SKM-1 (cell line): ENCODE results near the gene STEAP1B.
"Not testable (repeated sequence)": the region's sequence is repeated elsewhere in the genome, so short reads cannot be mapped to it uniquely, and the experiment has no call there.

Experiments used
- DNase-seq: peaks from one replicate; lab custom pipeline; 2025; ENCODE audit not compliant: unreplicated experiment; lab: John Stamatoyannopoulos, UW

Gene STEAP1B

DNA sequence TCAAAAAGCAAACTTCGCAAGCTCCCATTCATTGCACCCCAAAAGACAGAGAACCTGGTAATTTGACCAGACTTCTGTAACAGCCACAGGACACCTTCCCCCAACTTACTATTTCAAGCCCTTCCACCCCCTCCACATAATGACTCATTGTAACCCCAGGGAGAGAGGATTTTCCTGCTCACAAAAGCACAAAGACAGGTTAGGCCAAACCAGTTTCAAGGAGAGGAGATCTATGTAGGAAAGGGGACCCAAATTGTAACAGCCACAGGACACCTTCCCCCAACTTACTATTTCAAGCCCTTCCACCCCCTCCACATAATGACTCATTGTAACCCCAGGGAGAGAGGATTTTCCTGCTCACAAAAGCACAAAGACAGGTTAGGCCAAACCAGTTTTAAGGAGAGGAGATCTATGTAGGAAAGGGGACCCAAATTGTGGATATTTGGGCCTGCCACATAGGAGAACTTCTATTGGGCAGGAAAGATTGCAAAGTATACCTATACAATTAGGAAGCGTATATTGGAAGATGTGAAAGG lies 66.8 kb downstream of the STEAP1B start:
- not testable (repeated sequence) for DNase-seq

DNA sequence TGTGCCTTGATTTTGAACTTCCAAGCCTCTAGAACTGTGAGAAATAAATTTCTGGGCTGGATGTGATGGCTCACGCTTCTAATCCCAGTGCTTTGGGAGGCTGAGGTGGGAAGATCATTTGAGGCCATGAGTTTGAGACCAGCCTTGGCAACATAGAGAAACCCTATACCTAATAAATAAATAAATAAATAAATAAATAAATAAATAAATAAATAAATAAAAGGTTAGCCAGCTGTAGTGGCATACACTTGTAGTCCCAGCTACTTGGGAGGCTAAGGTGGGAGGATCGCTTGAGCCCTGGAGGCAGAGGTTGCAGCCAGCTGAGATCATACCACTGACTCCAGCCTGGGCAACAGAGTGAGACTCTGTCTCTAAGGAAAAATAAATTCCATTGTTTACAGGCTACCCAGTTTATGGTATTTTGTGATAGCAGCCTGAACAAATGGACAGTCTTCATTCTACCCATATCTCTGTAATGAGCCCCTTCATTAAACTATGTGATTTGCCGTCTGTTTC lies 67.7 kb downstream of the STEAP1B start:
- no peak for DNase-seq

DNA sequence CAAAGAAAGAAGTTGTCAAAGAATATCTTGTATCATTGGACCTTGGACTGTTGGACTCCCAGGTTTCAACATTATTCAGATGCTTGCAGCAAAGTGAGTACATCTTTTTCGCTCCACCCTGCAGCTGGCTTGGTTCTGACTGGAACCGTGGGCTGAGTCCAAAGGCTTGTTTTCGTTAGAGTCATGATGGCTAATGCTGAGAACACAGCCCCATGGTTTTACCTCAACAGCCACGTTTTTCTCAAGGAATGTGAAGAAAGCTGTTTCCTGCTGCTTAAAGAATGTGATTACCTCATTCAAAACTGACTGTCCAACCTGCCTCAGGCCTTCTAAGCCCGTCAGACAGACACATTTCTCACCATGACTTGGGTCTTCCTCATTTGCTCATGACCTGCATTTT lies 69.5 kb downstream of the STEAP1B start:
- no peak for DNase-seq

DNA sequence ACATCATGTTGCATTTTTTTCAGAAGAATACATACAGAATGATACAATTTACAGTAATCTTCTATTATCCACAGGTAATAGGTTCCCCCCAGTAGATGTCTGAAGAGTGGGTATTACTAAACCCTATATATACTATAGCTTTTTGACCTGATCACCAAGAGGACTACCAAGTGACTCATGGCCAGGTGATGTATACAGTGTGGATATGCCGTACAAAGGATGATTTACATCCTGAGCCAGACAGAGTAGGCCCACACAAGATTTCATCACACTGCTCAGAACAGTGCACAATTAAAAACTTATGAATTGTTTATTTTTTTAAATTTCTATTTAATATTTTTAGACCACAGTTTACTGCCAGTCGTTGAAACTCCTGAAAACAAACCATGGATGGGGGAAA lies 70.6 kb downstream of the STEAP1B start:
- no peak for DNase-seq

DNA sequence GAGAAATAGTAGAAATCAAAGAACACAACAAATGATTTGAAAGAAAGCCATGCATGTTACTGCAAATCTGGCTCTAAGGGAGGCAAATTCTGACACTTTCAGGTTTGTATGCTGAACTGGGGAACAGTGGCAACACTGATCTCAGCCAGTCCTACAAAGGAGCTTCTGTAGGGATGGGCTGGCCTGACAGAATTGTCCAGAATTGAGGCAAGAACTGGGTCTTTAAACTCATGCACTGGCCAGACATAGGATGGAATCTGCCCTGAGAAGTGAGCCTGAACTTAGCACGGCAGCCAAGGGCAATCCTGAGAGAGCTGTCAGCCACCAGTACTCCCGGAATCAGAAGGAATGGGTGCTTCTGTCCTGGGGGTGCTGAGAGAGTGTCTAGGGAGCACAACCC lies 72.1 kb downstream of the STEAP1B start:
- no peak for DNase-seq

DNA sequence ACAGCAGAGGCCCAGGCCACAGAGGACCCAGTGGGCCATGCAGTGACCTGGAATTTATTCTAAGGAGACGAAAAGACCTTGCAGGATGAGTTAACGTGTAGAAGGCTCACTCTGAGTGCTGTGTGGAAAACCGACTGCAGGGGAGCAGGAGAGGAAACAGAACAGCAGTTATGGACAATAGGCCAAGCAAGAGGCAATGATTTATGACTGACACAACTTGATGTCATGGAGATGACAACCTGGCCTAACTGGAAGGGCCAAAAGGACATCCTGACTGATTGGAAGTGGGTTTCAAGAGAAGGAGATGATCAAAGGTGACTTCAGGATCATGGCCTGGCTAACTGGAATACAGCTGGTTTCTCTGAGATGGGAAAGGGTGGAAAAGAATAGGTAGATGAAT lies 72.9 kb downstream of the STEAP1B start:
- DNase-seq = no peak

DNA sequence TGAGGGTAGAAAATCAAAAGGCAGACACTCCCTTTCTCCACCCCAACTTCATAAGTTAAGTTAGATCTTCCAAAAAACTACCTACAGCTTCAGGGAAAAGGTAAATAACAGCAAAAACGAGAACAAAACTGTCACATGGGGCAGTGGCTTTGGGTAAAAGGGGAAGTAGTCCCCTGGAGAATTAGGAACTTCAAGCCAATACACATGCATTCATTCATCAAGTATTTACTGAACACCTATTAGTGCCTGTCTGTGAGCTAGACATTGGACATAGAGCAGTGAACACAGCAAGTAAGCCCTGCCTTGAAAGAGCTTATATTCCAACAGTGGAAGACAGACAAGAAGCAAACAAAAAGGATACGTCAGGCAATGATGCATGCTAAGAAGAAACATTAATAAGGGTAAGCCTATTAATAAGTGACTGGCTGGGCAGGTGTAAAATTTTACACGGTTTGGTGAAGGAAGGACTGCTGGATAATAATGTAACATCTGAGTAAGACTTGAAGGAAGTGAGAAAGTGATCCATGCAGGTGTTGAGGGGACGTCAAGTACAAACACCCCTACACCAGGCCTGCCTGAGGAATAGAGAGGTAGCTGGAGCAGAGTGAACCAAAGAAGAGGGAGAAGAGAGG lies 73.4 kb downstream of the STEAP1B start:
- DNase-seq = no peak

DNA sequence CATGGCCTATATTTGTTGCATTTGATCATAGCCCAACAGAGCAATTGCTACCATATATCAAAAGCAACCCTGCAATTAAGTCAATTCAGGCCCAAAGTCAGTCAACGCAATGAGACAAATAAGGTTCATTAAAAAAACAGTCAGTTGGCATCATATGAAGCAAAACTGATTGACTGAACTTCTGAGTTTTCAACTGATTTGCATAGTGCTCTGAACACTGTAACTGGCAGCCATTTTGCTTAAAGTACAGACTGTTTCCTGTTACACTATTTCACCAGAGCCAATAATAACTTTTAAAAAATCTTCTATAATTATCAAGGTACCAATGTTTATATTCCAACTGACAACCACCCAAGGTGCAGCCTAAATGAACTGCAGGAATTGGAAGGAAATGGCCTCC lies 74.6 kb downstream of the STEAP1B start:
- no peak for DNase-seq

DNA sequence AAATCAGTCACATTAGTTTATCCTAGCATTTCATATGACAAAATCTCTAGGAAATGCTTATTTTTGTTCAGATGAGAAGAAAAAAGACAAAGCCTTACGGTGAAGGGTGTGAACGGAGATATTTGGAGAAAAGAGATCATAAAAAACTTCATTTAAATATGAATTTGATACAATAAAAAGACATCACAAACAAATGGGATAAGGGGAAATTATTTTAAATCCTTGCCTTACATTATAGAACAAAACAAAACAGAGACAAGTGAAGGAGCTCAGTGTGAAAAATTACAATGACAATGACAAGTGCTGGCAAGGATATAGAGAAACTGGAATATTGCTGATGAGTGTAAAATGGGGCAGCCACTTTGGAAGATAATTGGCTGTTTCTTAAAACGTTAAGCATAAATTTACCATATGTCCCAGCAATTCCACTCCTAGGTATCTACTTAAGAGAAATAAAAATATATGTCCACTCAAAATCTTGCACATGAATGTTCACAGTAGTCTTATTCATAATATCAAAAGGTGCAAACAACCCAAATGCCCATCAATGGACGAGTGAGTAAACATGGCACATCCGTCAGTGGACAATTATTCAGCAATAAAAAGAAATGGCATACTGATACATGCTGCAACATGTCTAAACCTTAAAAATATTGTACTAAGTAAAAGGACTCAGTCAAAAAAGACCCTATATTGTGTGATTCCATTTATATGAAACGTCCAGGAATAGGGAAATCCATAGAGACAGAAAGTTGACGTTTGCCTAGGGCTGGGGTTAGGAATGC lies 77.0 kb downstream of the STEAP1B start:
- no peak for DNase-seq

DNA sequence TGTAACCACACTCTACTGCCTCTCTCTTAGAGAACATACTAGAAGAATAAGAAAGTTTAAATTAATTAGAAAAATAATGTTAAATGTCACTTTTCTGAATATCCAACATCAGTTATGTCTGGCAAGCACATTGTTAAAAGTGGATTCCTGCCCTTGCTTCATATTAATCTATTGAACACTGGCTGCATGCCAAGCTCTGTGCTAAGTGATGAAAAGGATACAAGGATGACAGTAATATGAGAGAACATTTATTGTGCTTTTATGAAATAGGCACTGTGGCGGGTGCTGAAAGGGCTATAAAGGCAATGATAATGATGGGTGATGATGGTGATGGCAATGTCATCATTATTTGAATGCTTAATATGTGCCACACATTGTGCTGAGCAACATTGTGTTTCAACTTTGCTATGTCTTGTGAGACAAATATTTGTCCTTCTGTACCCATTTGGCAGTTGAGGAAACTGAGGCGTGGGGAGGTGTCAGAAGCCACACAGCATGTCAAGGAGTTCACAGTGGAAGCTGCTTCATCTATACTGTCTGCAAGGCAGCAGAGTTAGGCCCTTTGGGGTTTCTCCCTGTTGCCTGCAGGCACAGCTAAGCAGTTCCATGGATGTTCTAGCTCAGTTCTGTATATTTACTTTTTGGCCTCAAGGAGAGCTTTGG lies 78.9 kb downstream of the STEAP1B start:
- no peak for DNase-seq

DNA sequence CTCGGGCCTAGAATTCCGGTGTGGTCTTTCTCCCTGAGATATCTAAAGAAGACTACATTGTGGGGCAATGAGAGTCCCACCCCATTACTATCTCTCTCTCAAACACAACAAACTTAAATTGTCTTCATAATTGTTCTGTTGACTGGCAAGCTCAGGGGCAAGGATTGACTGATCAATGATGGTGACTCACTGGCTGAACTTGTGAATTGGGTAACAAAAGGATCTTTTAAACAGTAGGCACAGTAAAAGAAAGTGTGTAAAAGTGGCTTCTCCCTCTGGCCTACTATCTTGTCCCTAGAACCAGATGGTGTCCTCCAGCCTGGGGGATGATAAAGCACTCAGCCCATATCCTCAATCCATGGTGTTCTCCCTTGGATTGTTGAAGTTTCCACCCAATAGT lies 80.0 kb downstream of the STEAP1B start:
- no peak for DNase-seq

DNA sequence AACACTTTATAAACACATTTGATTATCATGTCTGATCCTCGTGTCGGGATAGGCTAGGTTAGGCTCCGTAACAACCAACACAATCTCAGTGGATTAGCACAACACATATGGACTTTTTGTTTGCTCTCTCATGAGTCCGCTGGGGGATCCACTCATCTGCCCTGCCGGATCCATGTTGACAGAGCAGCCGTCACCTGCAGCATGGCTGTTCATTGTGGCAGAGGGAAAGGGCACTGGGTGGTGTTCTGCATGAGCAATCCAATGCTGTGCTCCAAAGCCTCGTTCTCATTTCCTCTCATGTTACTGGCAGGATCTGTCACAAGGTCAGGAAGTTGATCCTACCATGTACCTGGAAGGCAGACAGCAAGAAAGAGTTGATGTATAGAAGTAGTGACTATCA lies 80.5 kb downstream of the STEAP1B start:
- no peak for DNase-seq

DNA sequence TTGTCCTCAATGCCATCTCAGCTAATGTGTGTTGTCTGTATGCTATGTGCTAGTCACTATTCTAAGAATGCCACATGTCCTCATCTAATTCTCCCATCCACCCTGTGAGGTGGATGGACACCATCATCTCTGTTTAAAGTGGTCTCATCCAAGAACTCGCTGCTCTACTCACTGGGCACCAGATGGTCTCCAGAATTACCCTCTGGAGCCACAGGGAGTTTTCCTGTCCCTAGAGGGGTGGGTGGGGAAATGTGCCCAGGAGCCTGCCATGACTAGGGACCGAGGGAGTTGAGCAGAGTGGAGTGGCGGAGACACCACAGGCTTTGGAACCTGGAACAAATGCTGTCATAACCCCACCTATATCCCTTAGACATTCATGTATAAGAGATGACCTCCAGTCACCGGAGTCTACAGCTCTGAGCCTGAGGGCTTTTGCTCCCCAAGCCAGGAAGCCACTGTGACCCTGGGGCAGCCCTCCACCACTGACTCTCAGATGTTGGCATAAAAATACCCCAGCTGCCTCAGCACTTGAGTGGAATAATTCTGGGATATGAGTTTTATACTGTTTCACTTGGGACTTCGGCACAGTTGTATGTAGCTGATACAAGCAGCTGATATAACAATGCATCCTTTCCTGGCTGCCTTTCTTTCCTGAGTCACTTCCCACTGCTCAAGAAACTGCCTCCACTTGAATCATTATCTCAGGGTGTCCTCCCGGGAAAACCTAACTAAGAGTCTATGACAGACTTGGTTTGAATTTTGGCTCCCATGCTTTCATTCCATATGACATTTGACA lies 81.5 kb downstream of the STEAP1B start:
- DNase-seq = no peak

DNA sequence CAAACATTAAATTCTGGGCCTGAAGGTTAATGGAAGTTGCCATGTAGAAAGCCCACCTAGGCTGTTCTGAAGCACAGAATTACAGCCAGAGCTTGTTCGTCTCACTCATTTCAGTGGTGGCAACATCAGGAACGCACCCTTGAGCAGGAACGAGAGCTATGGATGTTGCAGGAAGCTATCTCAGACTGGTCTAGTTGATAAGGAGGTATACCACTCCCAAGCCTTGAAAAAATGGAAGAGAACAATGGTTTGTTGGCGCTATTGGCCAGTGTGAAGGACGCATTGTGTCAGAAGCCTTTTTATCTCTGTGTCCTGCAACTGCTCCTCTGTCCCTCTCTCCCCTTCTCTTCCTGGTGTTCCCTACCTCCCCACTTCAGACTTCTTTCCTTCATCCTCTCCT lies 82.1 kb downstream of the STEAP1B start:
- no peak for DNase-seq

DNA sequence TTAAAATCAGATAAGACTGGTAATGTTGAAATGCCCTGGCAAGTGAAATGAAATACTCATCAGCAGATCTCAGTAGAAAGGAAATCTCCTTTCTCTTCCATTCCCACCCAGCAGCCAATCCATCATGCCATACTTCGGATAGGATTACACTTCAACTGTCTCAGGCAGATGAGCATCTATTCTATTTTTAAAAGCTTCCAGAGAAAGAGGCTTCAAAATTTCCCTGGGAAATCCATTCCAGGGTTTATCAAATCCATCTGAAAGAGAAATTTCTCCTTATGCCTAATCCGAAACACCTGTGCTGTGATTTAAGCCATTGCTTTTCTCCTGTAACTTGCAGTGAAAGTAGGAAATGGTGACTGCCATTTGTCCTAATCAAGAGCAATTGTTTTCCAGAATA lies 82.6 kb downstream of the STEAP1B start:
- DNase-seq = no peak

DNA sequence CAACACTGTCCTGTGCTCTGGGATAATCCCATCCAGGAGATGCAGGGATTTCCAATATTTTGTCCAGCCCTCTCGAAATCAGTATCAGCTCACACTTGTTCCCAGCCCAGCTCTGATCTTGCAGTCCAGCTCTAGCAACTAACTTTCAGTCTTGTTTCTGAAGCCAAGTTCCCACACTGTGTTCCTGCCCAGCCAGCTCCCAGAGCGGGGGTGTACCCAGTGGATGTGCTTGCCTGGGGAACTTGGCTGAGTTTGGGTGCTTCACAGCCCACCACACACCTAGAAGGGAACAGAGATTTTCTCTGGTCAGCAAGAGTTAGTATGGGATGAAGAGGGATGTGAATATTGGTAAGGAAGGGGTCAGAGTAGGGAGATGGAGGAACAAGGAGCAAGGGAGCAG lies 85.6 kb downstream of the STEAP1B start:
- no peak for DNase-seq

DNA sequence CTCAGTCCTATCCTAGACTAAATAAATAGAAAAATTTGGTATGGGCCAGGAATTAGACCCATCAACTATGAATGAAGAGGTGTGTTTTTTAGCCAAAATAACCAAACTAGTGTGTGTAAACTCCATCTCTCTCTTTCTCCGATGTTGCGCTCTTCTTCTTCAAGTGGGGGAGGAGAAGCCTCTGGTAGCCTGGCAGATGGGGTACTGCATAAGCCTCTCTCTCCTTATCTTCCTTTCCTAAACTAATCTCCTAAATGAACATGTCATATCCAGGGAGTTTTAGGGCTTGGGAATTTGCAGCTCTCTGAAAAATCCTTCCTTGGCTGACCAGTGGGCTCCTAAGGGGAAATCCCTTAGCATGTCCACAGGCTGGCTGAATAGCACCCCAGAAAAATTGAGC lies 86.8 kb downstream of the STEAP1B start:
- DNase-seq = no peak

DNA sequence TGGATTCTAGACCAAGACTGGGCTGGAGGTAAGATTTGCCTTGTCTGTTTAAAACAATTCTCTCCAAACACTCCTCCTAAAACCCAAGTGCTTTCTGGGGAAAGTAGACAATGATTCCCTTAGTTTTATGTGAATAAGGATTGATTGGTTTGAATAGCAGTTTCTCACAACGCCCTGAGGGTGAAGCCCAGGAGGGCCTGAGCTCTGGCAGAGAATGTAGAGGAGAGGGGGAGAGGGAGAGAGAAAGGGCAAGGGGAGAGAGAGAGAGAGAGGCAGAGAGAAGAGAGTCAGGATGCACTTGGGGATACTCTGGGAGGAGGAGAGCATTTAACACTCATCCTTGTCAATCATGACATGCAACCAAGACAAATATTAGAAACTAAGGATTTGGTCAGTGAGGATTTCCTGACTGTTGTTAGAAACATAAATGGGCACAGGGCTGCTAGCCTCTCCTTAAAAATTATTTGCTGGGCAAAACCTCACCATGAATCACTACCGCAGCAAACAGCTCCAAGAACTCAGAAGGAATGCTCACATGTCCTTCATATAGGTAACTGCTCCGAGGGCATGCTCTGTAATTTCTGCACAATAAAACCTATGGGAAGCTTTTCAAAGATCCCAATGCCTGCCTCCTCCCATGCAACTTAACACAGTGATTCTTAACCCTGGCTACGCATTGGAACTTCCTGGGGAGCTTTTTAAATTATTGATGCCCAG lies 87.9 kb downstream of the STEAP1B start:
- DNase-seq = no peak

DNA sequence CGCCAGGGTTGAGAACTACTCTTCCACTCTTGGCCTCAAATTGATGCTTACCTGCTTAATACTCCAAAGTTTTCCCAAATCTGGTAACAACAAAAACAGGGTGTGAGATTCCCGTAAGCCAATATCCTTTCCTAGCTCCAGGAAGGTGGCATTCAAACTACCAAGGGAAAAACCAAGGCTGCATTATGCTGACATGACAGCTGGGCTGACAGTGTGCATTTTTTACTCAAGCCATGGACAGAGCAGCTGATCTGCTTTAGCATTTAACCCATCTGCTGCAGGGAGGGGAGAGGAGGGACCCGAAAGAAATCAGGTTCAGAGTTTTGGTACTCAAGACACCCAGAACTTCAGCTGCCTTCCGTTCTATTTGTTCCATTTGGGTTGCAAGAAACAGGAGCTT lies 93.3 kb downstream of the STEAP1B start:
- no peak for DNase-seq

DNA sequence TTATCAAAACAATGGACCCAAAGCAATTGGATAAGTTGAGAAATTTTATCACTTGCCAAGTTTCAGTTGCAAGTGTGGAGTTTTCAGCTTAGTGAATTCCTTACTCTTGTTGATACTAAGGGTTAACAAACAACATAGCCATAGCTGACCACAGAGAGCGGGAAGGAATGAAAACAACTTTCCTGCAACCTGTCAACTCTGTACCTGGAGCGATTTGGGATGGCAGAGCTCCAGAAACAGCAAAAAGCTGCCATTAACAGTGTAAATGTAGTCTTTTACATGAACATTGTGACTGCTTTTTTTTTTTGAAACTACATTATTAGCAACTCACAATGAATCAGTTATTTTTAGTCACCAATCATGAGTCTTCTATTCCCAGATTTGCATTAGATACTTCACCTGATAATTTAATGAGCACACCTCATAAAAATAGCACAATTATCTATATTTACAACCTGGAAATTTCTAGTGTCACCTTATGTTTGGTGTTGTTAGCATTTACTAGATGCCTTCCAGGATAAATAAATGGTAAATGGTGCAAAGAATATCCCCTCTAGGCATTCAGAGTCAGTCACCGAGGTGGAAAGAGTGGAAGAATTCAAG lies 95.5 kb downstream of the STEAP1B start:
- no peak for DNase-seq
